ENCODE data around the gene OR2W1.

The OR2W1 gene

GRCh38 chr6:29045075-29045474 is at the start of gene OR2W1:
Gene OR2W1, minus strand, starts transcription at chr6:29045175. Its CDS starts 0 bp downstream, at chr6:29045175.
- no peak for DNase-seq

- no peak for DNase-seq
These were observed 48.0 kb upstream of the OR2W1 start for GRCh38 chr6:29092957-29093356.

- no peak for DNase-seq
These were observed 42.2 kb upstream of the OR2W1 start, which contains the start of gene OR2B3 for GRCh38 chr6:29087213-29087612. Gene OR2B3, minus strand, starts transcription at chr6:29087313. Its CDS starts 65 bp downstream, at chr6:29087248.

- DNase-seq = no peak
These were observed 37.5 kb upstream of the OR2W1 start for GRCh38 chr6:29082457-29082856.

GRCh38 chr6:29081312-29081711 is 36.3 kb upstream of the OR2W1 start:
- DNase-seq = no peak

- no peak for DNase-seq
These were observed 34.2 kb upstream of the OR2W1 start for GRCh38 chr6:29079203-29079602.

GRCh38 chr6:29071831-29072723 is 27.1 kb upstream of the OR2W1 start:
- DNase-seq = no peak

- no peak for DNase-seq
These were observed 6.7 kb upstream of the OR2W1 start for GRCh38 chr6:29051680-29052079.

- no peak for DNase-seq
These were observed 9.0 kb downstream of the OR2W1 start for GRCh38 chr6:29035951-29036350.

GRCh38 chr6:29028821-29029220 is 16.2 kb downstream of the OR2W1 start:
- DNase-seq = no peak

- no peak for DNase-seq
These were observed 18.9 kb downstream of the OR2W1 start for GRCh38 chr6:29025927-29026585.

- DNase-seq = no peak
These were observed 23.5 kb downstream of the OR2W1 start for GRCh38 chr6:29021434-29021833.

- DNase-seq = no peak
These were observed 25.3 kb downstream of the OR2W1 start for GRCh38 chr6:29019629-29020028.

GRCh38 chr6:29017428-29017802 is 27.6 kb downstream of the OR2W1 start:
- DNase-seq = no peak

GRCh38 chr6:29016559-29017427 is 28.2 kb downstream of the OR2W1 start:
- peak; percentile 49 for DNase-seq

- no peak for DNase-seq
These were observed 30.0 kb downstream of the OR2W1 start for GRCh38 chr6:29014729-29015608.

GRCh38 chr6:29011276-29011734 is 33.7 kb downstream of the OR2W1 start:
- no peak for DNase-seq

GRCh38 chr6:29009358-29009757 is 35.6 kb downstream of the OR2W1 start:
- DNase-seq = no peak

- no peak for DNase-seq
These were observed 36.9 kb downstream of the OR2W1 start for GRCh38 chr6:29008089-29008488.

GRCh38 chr6:29005183-29005885 is 39.6 kb downstream of the OR2W1 start, which contains the start of gene ZNF311:
Gene ZNF311, minus strand, starts transcription at chr6:29005315. Its CDS starts 1,361 bp downstream, at chr6:29003954.
- DNase-seq = peak; percentile 84

- DNase-seq = no peak
These were observed 48.0 kb downstream of the OR2W1 start for GRCh38 chr6:28996844-28997510.

Measured in GF-D8 (cell line).